IMR-90 (cell line): ENCODE measurements around the gene DPP10. TPM values are rescaled to one million over a fixed set of nuclear protein-coding genes. Genes with fewer than 3 reads are reported as not detected.

Experiments
- ATAC-seq: fragments of 200-7000 bp; cut with Tn5 transposase; 2 replicates; pipeline ENCODE4 v1.9.1; 2020; ENCODE audit warnings: low read depth, mild to moderate bottlenecking, moderate library complexity
- BruUV-seq: library from RNA; stranded (reverse); fragments of 400-500 nt; replicated peaks from 2 replicates; lab custom pipeline; 2021; lab: Mats Ljungman, UMichigan
- CTCF ChIA-PET: fragments of 300-600 bp; formaldehyde crosslinking; extraction: SDS; loops from one replicate; lab custom pipeline; 2021; ENCODE audit warnings: antibody characterized with exemption; lab: Yijun Ruan, JAX
- POLR2A ChIA-PET: fragments of 300-600 bp; sonication (Branson Sonifier 250); formaldehyde crosslinking; loops from one replicate; lab custom pipeline; 2022; ENCODE audit warnings: antibody characterized with exemption; ENCODE audit not compliant: unreplicated experiment; lab: Charles Lee
- DNase-seq: peaks from one replicate; pipeline ENCODE4 v3.0.0; 2013
- H2AFZ ChIP-seq: replicated peaks from 2 replicates; pipeline ENCODE3; 2013; ENCODE audit warnings: low read length, mild to moderate bottlenecking; ENCODE audit not compliant: poor library complexity
- H2AK5ac ChIP-seq: 2 replicates; pipeline ENCODE4 v1.6.1; 2013; ENCODE audit warnings: low read depth, low read length, inconsistent platforms
- H2AK9ac ChIP-seq: replicated peaks from 2 replicates; pipeline ENCODE3; 2013; ENCODE audit warnings: mild to moderate bottlenecking, low read depth, low read length, moderate library complexity; ENCODE audit not compliant: poor library complexity
- H2BK120ac ChIP-seq: 2 replicates; pipeline ENCODE4 v1.6.1; 2013; ENCODE audit warnings: low read depth, low read length, inconsistent platforms
- H2BK15ac ChIP-seq: 3 replicates; pipeline ENCODE4 v1.6.1; 2013; ENCODE audit warnings: low read depth, low read length, inconsistent platforms
- H2BK20ac ChIP-seq: 2 replicates; pipeline ENCODE4 v1.6.1; 2013; ENCODE audit warnings: low read depth, mild to moderate bottlenecking, inconsistent platforms, low read length, moderate library complexity
- H2BK5ac ChIP-seq: 2 replicates; pipeline ENCODE4 v1.6.1; 2013; ENCODE audit warnings: mild to moderate bottlenecking, low read depth, low read length, inconsistent platforms; ENCODE audit not compliant: poor library complexity, severe bottlenecking
- H3K14ac ChIP-seq: replicated peaks from 2 replicates; pipeline ENCODE4 v1.6.1; 2013; ENCODE audit warnings: low read depth, low read length, inconsistent platforms
- H3K18ac ChIP-seq: 2 replicates; pipeline ENCODE4 v1.6.1; 2013; ENCODE audit warnings: low read depth, low read length, control low read depth
- H3K23ac ChIP-seq: 2 replicates; pipeline ENCODE4 v1.6.1; 2013; ENCODE audit warnings: low read depth, low read length, inconsistent platforms
- H3K27ac ChIP-seq: 2 replicates; pipeline ENCODE4 v1.5.1; 2013; ENCODE audit warnings: mild to moderate bottlenecking, control low read depth, low read length; ENCODE audit not compliant: insufficient read depth
- H3K27me3 ChIP-seq: 2 replicates; pipeline ENCODE4 v1.6.1; 2013; ENCODE audit warnings: low read length; ENCODE audit not compliant: control insufficient read depth, insufficient read depth
- H3K36me3 ChIP-seq: 2 replicates; pipeline ENCODE4 v1.6.1; 2013; ENCODE audit warnings: low read length, mixed read lengths; ENCODE audit not compliant: control insufficient read depth, insufficient read depth
- H3K4ac ChIP-seq: 2 replicates; pipeline ENCODE4 v1.6.1; 2013; ENCODE audit warnings: low read depth, low read length, inconsistent platforms
- H3K4me1 ChIP-seq: 2 replicates; pipeline ENCODE4 v1.6.1; 2013; ENCODE audit warnings: low read length, mixed read lengths; ENCODE audit not compliant: control insufficient read depth, insufficient read depth
- H3K4me2 ChIP-seq: 2 replicates; pipeline ENCODE4 v1.6.1; 2013; ENCODE audit warnings: low read depth, mild to moderate bottlenecking, control low read depth, low read length, moderate library complexity
- H3K4me3 ChIP-seq: 2 replicates; pipeline ENCODE4 v1.5.1; 2013; ENCODE audit warnings: low read depth, mild to moderate bottlenecking, control low read depth, low read length, moderate library complexity; ENCODE audit not compliant: insufficient read depth
- H3K56ac ChIP-seq: 2 replicates; pipeline ENCODE4 v1.6.1; 2013; ENCODE audit warnings: low read length, inconsistent platforms; ENCODE audit not compliant: insufficient read depth; ENCODE audit errors: extremely low read depth
- H3K79me1 ChIP-seq, 2 experiments: 2 replicates each; pipeline ENCODE4 v1.6.1; 2013; ENCODE audit warnings: low read length in 2 of 2, inconsistent platforms in 1 of 2, low read depth in 1 of 2
- H3K9ac ChIP-seq: 2 replicates; pipeline ENCODE4 v1.6.1; 2013; ENCODE audit warnings: low read depth, low read length, control low read depth
- H3K9me1 ChIP-seq: 2 replicates; pipeline ENCODE4 v1.6.1; 2013; ENCODE audit warnings: low read length, inconsistent platforms; ENCODE audit not compliant: insufficient read depth
- H3K9me3 ChIP-seq: 2 replicates; pipeline ENCODE4 v1.6.1; 2013; ENCODE audit warnings: low read length; ENCODE audit not compliant: control insufficient read depth, insufficient read depth
- H4K20me1 ChIP-seq: 2 replicates; pipeline ENCODE4 v1.6.1; 2013; ENCODE audit warnings: low read length, inconsistent platforms; ENCODE audit not compliant: insufficient read depth
- H4K5ac ChIP-seq: 2 replicates; pipeline ENCODE4 v1.6.1; 2013; ENCODE audit warnings: mild to moderate bottlenecking, low read depth, low read length, control low read depth
- H4K8ac ChIP-seq, 2 experiments: 2 replicates each; pipeline ENCODE4 v1.6.1; 2013; ENCODE audit warnings: low read depth in 2 of 2, low read length in 2 of 2, control low read depth in 1 of 2, inconsistent platforms in 1 of 2
- H4K91ac ChIP-seq: 2 replicates; pipeline ENCODE4 v1.6.1; 2013; ENCODE audit warnings: low read depth, low read length, inconsistent platforms; ENCODE audit not compliant: insufficient read depth
- BHLHE40 ChIP-seq: fragments of 150-350 bp; IDR thresholded peaks from 2 replicates; pipeline ENCODE4 v1.6.1; 2016; ENCODE audit warnings: mild to moderate bottlenecking, low read depth, low read length
- CEBPB ChIP-seq: IDR thresholded peaks from 2 replicates; pipeline ENCODE4 v1.6.1; 2012; ENCODE audit warnings: low read depth, low read length, improper control_type of control experiment
- CHD1 ChIP-seq: IDR thresholded peaks from 2 replicates; pipeline ENCODE4 v1.6.1; 2012; ENCODE audit warnings: low read depth, low read length, improper control_type of control experiment
- CTCF ChIP-seq: conservative IDR thresholded peaks from 2 replicates; pipeline ENCODE4 v1.5.1; 2012; ENCODE audit warnings: mild to moderate bottlenecking, low read depth, low read length, improper control_type of control experiment
- ELK1 ChIP-seq: fragments of 150-350 bp; IDR thresholded peaks from 2 replicates; pipeline ENCODE4 v1.6.1; 2016; ENCODE audit warnings: low read depth, mild to moderate bottlenecking, low read length, moderate library complexity, borderline replicate concordance
- FOS ChIP-seq: fragments of 150-350 bp; IDR thresholded peaks from 2 replicates; pipeline ENCODE4 v1.6.1; 2016; ENCODE audit warnings: low read depth, low read length
- MAFK ChIP-seq: IDR thresholded peaks from 2 replicates; pipeline ENCODE4 v1.6.1; 2012; ENCODE audit warnings: low read depth, low read length, improper control_type of control experiment
- MAZ ChIP-seq: IDR thresholded peaks from 2 replicates; pipeline ENCODE4 v1.6.1; 2012; ENCODE audit warnings: low read depth, mild to moderate bottlenecking, low read length, improper control_type of control experiment, moderate library complexity, borderline replicate concordance
- MXI1 ChIP-seq: IDR thresholded peaks from 2 replicates; pipeline ENCODE4 v1.6.1; 2012; ENCODE audit warnings: low read depth, mild to moderate bottlenecking, low read length, moderate library complexity, borderline replicate concordance
- NFE2L2 ChIP-seq: fragments of 150-350 bp; IDR thresholded peaks from 2 replicates; pipeline ENCODE4 v1.6.1; 2016; ENCODE audit warnings: low read depth, mild to moderate bottlenecking, low read length
- POLR2A ChIP-seq: IDR thresholded peaks from 2 replicates; pipeline ENCODE4 v1.6.1; 2012; ENCODE audit warnings: mild to moderate bottlenecking, low read depth, low read length
- RAD21 ChIP-seq: IDR thresholded peaks from 2 replicates; pipeline ENCODE4 v1.6.1; 2012; ENCODE audit warnings: low read length, improper control_type of control experiment
- RCOR1 ChIP-seq: IDR thresholded peaks from 2 replicates; pipeline ENCODE4 v1.6.1; 2012; ENCODE audit warnings: mild to moderate bottlenecking, low read length, improper control_type of control experiment; ENCODE audit not compliant: insufficient replicate concordance
- RFX5 ChIP-seq: IDR thresholded peaks from 2 replicates; pipeline ENCODE4 v1.8.0; 2012; ENCODE audit warnings: low read depth, mild to moderate bottlenecking, low read length, moderate library complexity
- SMC3 ChIP-seq: fragments of 150-350 bp; IDR thresholded peaks from 2 replicates; pipeline ENCODE4 v1.6.1; 2016; ENCODE audit warnings: low read depth, mild to moderate bottlenecking, antibody characterized with exemption, low read length, moderate library complexity
- WGBS, 2 experiments: methylation state at CpG; one replicate each; pipeline versions ENCODE4 v1.1.5 to v1.1.7; 2013; ENCODE audit warnings: missing lambda C conversion rate in 2 of 2; ENCODE audit not compliant: insufficient read length in 1 of 2; ENCODE audit errors: extremely low coverage in 2 of 2; 5-methylcytosine and 5-hydroxymethylcytosine counted together
- dilution Hi-C: fragments of 300-500 bp; cut with HindIII; formaldehyde crosslinking; loops from one replicate; pipeline ENCODE4 v1.14.3; 2018; ENCODE audit warnings: low sequenced_read_pairs; ENCODE audit not compliant: unreplicated experiment
- in situ Hi-C: fragments of 300-500 bp; cut with MboI; formaldehyde crosslinking; loops from 3 replicates; pipeline ENCODE4 v1.14.3; 2019; ENCODE audit warnings: low sequenced_read_pairs, inconsistent platforms, mixed read lengths
- intact Hi-C: fragments of 100-400 bp; cut with micrococcal nuclease; formaldehyde crosslinking; loops from 2 replicates; pipeline ENCODE4 v1.10.0; 2022
- polyA plus RNA-seq, 3 experiments: library from polyadenylated mRNA; depleted of rRNA; stranded (reverse); fragments of >200 nt; gene quantifications; 2 replicates each; pipeline ENCODE4 v1.2.3, GENCODE V29; 2012; ENCODE audit warnings: low replicate concordance in 1 of 3
- total RNA-seq: library from RNA; depleted of rRNA; stranded (reverse); fragments of >200 nt; gene quantifications from 2 replicates; pipeline ENCODE4 v1.2.3, GENCODE V29; 2012
- TF ChIP-seq, protein P1 (sequence below): fragments of 150-350 bp; IDR thresholded peaks from 2 replicates; pipeline ENCODE4 v1.6.1; 2017; ENCODE audit warnings: mild to moderate bottlenecking, antibody characterized with exemption, low read length, low read depth

Gene DPP10
- total and polyA plus RNA-seq, 2 of the 4 experiments (the other 2 are of a cell fraction) = not detected

DNA sequence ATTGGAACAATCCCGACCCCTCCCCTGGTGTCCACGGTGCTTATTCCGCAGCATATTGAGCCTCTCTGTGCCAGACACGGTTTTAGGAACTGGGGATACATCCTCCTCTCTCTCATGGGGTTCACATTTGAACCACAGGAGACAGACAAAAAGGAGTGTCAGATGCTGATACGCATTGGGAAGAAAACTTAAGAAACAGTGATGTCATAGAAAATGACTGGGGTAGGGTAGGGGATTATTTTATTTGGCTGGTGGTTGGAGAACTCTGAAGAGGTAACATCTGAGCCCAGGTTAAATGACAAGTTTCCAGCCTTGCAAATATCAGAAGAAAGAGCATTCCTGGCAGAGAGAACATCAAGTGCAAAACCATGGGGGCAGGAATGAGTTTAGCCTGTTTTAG lies 344.5 kb downstream of the DPP10 start:
- no CpG with 5 or more reads among the region's 5 CpGs for WGBS, 2 experiments
- no peak overlapping the region for H3K56ac ChIP-seq
- H3K14ac ChIP-seq = no peak overlapping the region
- no peak overlapping the region for H4K8ac ChIP-seq
- no peak overlapping the region for H3K9ac ChIP-seq
- no peak overlapping the region for H2BK120ac ChIP-seq
- no peaks in the 10 kb centered on the region for H3K27me3 ChIP-seq
- no TSS peak for BruUV-seq
- H3K27ac ChIP-seq = no peak overlapping the region
- no peak overlapping the region for H2BK5ac ChIP-seq
- no peaks in the 10 kb centered on the region for H3K36me3 ChIP-seq
- no peak overlapping the region for H3K4me2 ChIP-seq
- no peak overlapping the region for H2BK20ac ChIP-seq
- dilution Hi-C loops (no loop called here), intact Hi-C loops (no loop called here), in situ Hi-C loops (no loop called here)
- no peaks in the 10 kb centered on the region for H3K4me1 ChIP-seq
- no peak overlapping the region for H3K4ac ChIP-seq
- no peak for TF ChIP-seq RFX5
- no peak for TF ChIP-seq RAD21
- TF ChIP-seq FOS = no peak
- no peak for TF ChIP-seq ELK1
- TF ChIP-seq BHLHE40 = no peak
- no peak for TF ChIP-seq NFE2L2
- TF ChIP-seq RCOR1 = no peak
- TF ChIP-seq CEBPB = no peak
- TF ChIP-seq, protein P1, sequence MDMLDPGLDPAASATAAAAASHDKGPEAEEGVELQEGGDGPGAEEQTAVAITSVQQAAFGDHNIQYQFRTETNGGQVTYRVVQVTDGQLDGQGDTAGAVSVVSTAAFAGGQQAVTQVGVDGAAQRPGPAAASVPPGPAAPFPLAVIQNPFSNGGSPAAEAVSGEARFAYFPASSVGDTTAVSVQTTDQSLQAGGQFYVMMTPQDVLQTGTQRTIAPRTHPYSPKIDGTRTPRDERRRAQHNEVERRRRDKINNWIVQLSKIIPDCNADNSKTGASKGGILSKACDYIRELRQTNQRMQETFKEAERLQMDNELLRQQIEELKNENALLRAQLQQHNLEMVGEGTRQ = no peak
- no peak for TF ChIP-seq MAFK
- no peak for TF ChIP-seq MAZ
- no peak for TF ChIP-seq CHD1
- TF ChIP-seq SMC3 = no peak
- no peak for TF ChIP-seq MXI1
- no peak for TF ChIP-seq POLR2A
- no peak for TF ChIP-seq CTCF
- H3K4me3 ChIP-seq = no peak overlapping the region
- no peaks in the 10 kb centered on the region for H3K9me1 ChIP-seq
- ChIA-PET CTCF (no interaction called here), POLR2A (no interaction called here)
- H3K9me3 ChIP-seq = peaks cover 1% of the 10 kb centered on the region
- no peak overlapping the region for H2BK15ac ChIP-seq
- H2AK5ac ChIP-seq = no peak overlapping the region
- no peaks in the 10 kb centered on the region for H3K79me1 ChIP-seq
- DNase-seq (no peak), ATAC-seq (no peak)
- no peak overlapping the region for H3K23ac ChIP-seq
- no peak overlapping the region for H3K18ac ChIP-seq
- H4K20me1 ChIP-seq = no peaks in the 10 kb centered on the region
- H2AK9ac ChIP-seq = no peak overlapping the region
- no peak overlapping the region for H4K91ac ChIP-seq
- no peak overlapping the region for H2AFZ ChIP-seq
- no peak overlapping the region for H4K5ac ChIP-seq
